Activated CD8-positive, alpha-beta memory T cell treated with anti-CD3 and anti-CD28 coated beads for 24 hours (primary cell): Measurements from ENCODE around the gene ALG2.

Source experiments
- DNase-seq: peaks from one replicate; pipeline ENCODE4 v3.0.0-alpha.2; 2020

The ALG2 gene

DNA sequence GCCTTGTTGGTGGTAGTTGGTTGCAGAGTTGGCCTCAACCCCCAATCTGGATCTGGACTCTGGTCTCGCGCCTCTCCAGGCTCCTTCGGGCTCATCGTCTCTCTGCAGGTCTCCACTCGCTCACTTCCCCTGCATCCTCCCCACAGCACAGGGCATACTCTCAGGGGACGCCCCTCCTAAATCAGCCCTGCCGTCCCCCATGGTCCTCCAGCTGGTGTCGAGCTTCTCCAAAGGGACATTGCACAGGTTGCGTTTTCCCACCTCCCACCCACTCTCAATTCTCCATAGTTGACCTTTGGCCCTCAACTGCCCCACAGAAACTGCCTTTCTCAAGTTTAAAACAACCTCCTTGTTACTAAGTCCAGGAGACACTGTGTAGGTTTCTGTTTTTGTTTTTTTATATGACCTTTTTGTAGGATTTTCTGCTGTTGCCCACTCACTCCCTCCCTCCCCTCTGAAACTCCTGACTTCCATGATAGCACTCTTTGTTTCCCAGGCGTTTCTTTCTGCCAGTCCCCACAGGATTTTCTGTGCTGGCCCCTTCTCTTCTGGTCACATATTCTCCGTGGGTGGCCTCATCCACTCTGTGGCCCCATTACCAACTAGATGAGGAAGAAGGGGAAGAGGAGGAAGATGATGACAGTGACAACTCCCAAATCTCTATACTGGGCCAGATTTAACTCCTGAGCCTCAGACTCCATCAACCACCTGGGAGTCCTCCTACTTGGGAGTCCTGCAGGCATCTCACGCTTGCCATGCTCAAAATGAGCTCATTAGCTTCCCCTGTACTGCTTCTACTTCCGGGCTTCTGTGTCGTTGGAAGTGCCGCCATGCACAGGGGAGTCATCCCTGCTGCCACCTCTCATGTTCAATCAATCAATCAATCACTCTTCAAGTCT lies 50.3 kb downstream of the ALG2 start:
- DNase-seq, result no peak

DNA sequence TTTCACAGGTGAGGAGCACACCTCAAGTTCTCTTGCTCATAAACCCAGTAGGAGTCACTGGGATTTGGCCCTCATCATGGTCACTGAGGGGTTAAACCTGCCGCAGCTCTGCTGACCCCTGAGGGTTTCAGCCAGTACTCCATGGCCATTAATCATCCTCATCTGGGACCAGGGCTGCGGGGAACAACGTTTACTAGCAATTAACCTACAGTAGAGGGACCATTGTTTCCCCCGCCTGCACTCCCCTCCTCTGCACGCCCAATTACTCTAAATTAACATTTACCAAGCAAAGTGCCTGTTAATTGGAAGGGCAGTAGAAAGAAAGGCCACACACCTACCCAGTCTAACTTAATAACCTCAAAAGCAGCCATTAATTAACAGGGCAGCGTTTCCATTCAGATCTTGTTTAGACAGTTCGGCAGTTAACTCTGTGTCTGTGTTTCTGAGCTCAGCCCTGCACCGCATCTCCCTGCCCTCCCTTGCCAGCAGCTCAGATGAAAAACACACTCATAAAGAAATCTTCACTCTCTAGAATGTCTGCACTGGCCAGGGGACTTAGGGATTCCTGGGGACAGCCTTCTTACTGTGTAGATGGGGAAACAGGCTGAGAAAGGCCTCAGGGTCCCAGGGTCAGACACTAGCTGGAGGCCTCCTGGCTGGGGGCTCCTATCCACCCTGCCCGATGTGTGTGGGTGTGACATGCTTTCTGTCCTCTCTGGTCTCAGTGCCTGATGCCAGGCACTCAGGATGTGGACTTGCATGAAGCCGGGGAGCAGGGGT lies 51.6 kb downstream of the ALG2 start:
- DNase-seq, result no peak

DNA sequence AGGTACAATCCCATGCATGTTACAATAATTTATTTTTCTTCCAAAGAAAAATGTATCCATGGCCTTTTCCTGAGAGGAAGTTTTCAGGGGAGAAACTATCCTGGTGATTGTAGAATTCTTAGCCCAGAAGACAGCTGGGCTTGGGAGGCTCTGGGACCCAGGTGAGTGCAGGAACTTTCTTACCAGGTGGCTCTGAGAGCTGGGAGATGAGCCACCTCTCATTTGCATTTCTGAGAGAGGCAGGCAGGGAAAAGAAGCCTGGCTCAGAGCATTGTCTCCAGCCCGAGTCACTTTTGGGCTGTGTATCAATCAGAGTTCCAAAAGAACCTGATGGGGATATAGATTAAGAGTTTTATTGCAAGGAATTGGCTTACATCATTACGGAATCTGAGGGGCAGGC lies 52.7 kb downstream of the ALG2 start:
- DNase-seq, result no peak

- no peak for DNase-seq
Observed at GRCh38 chr9:99167694-99168093, 54.0 kb downstream of the ALG2 start.

GRCh38 chr9:99167119-99167518 lies 54.6 kb downstream of the ALG2 start:
- DNase-seq, result no peak
